GM20000 (cell line): Measurements from ENCODE around the gene GIT2.

Experiments used
- DNase-seq: peaks from one replicate; pipeline ENCODE4 v3.0.0; 2012; ENCODE audit warnings: low spot score
- TF ChIP-seq, protein P1 (sequence below): IDR thresholded peaks from 2 replicates; pipeline ENCODE4 v1.5.1; 2012; ENCODE audit warnings: mild to moderate bottlenecking, control low read depth; ENCODE audit errors: extremely low read depth, missing control alignments

GIT2 gene

DNA sequence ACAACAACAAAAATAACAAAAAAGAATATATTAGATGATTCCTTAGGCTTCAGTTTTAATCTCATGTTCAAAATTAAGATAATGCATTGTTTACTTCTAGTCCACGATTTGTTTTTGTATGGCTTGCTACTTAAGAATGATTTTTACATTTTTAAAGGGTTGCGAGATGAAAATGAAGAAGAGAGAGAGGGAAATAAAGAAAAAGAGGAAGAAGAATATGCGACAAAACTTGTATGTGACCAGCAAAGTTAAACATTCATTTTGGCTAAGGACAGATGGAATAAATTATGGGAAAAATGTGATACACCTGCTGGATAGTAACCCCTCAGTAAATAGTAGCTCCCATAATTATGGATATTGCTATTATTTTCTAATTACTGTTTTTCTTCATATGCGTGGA lies 1.2 kb upstream of the GIT2 start:
- TF ChIP-seq, protein P1, sequence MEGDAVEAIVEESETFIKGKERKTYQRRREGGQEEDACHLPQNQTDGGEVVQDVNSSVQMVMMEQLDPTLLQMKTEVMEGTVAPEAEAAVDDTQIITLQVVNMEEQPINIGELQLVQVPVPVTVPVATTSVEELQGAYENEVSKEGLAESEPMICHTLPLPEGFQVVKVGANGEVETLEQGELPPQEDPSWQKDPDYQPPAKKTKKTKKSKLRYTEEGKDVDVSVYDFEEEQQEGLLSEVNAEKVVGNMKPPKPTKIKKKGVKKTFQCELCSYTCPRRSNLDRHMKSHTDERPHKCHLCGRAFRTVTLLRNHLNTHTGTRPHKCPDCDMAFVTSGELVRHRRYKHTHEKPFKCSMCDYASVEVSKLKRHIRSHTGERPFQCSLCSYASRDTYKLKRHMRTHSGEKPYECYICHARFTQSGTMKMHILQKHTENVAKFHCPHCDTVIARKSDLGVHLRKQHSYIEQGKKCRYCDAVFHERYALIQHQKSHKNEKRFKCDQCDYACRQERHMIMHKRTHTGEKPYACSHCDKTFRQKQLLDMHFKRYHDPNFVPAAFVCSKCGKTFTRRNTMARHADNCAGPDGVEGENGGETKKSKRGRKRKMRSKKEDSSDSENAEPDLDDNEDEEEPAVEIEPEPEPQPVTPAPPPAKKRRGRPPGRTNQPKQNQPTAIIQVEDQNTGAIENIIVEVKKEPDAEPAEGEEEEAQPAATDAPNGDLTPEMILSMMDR, result no peak
- DNase-seq, result no peak

- TF ChIP-seq, protein P1, result no peak
- DNase-seq, result no peak
Measured at GRCh38 chr12:109996483-109996853, 300 bp upstream of the GIT2 start.

GRCh38 chr12:109995361-109995685 lies 845 bp downstream of the GIT2 start:
- DNase-seq, result no peak
- TF ChIP-seq, protein P1, result no peak

DNA sequence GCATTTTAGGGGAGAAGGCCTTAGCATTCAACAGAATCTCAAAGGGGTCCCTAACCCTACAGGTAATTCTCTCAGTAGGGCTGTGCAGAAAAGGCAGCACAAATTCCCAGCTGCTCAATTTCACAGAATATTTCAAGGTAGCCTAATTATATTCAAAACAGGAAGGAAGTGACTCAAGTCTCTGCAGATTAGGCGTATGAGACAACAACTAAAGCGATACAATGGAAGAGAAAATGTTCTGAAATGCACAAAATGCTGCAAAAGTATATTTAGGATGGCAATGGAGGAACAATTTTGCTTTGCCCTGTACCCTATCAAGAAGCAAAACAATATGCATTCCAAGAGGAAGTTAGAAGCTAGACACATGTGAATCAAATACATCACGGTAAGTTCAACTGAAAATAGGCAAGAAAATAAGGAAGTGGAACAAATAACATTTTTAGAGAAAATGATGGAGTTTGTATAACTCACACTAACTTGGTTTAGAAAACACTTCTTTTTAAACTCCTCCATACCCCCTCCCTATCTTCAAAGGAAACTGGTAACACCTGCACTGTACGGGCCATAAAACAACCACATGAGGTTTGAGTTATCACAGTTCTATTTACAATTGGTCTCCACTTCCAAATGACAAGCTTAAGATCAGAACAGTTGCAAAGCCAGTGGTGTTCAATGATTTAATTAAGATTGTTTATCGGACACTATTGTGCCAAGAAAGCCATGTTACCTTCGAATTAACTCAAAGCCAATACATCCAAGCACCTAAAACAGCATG lies 1.6 kb downstream of the GIT2 start:
- TF ChIP-seq, protein P1, result no peak
- no peak for DNase-seq

DNA sequence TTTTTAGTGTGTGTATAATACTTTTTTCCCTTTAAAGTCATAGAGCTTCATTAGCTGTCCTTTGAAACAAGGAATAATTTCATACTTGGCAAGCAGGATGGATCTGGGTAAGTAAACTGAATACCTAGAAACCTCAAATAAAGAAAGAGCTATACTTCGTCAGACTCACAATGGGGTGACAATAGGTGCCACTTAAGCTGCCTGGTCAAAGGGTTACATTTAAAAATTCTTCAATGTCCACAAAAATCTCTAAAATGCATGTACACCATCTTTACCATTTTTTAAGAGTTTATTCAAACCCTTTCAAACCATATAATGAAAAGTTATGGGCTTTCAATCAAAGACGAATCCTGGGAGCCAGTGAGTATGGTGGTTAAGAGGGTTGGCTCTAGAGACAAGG lies 3.1 kb downstream of the GIT2 start:
- no peak for DNase-seq
- TF ChIP-seq, protein P1, result no peak

GRCh38 chr12:109991586-109991985 lies 4.6 kb downstream of the GIT2 start:
- TF ChIP-seq, protein P1, result no peak

GRCh38 chr12:109989380-109989779 lies 6.8 kb downstream of the GIT2 start:
- no peak for DNase-seq
- TF ChIP-seq, protein P1, result no peak

More at GRCh38 chr12:109991586-109991985, 4.6 kb downstream of the GIT2 start:
- no peak for DNase-seq
